GM23338 (cell line): Measurements from ENCODE around the gene NUBPL. TPM values are rescaled to one million over a fixed set of nuclear protein-coding genes. Genes with fewer than 3 reads are reported as not detected.

Experiments used
- ATAC-seq: fragments of 200-7000 bp; cut with Tn5 transposase; 3 replicates; pipeline ENCODE4 v1.9.1; 2020
- DNase-seq: peaks from one replicate; pipeline ENCODE4 v3.0.0-alpha.2; 2015; ENCODE audit warnings: low spot score
- H2AFZ ChIP-seq: fragments of 200-600 bp; sonication (generic); 2 replicates; pipeline ENCODE4 v1.8.0; 2016; ENCODE audit warnings: antibody characterized with exemption, mild to moderate bottlenecking, moderate library complexity
- H3F3A ChIP-seq: fragments of 200-600 bp; sonication (generic); replicated peaks from 2 replicates; pipeline ENCODE4 v1.8.0; 2017; ENCODE audit warnings: antibody characterized with exemption, mixed run types, low read depth
- H3K27ac ChIP-seq: fragments of 200-600 bp; sonication (generic); 2 replicates; pipeline ENCODE4 v1.6.1; 2016; ENCODE audit warnings: low read depth
- H3K27me3 ChIP-seq: fragments of 200-600 bp; sonication (generic); 2 replicates; pipeline ENCODE4 v1.8.0; 2016; ENCODE audit warnings: mild to moderate bottlenecking, mixed run types, moderate library complexity; ENCODE audit not compliant: insufficient read depth
- H3K36me3 ChIP-seq: fragments of 200-600 bp; sonication (generic); 2 replicates; pipeline ENCODE4 v1.8.0; 2016; ENCODE audit warnings: mild to moderate bottlenecking; ENCODE audit not compliant: insufficient read depth
- H3K4me1 ChIP-seq: fragments of 200-600 bp; sonication (generic); 2 replicates; pipeline ENCODE4 v1.8.0; 2016; ENCODE audit warnings: mild to moderate bottlenecking, moderate library complexity; ENCODE audit not compliant: insufficient read depth
- H3K4me2 ChIP-seq: fragments of 200-600 bp; sonication (generic); 2 replicates; pipeline ENCODE4 v1.7.1; 2017; ENCODE audit warnings: mixed run types
- H3K4me3 ChIP-seq: fragments of 200-600 bp; sonication (generic); 2 replicates; pipeline ENCODE4 v1.6.1; 2016; ENCODE audit warnings: mixed run types
- H3K79me2 ChIP-seq: fragments of 200-600 bp; sonication (generic); replicated peaks from 2 replicates; pipeline ENCODE4 v1.8.0; 2017; ENCODE audit warnings: mild to moderate bottlenecking; ENCODE audit not compliant: insufficient read depth
- H3K9me2 ChIP-seq: fragments of 200-600 bp; sonication (generic); 2 replicates; pipeline ENCODE4 v1.8.0; 2017; ENCODE audit not compliant: insufficient read depth
- H4K20me1 ChIP-seq: fragments of 200-600 bp; sonication (generic); replicated peaks from 2 replicates; pipeline ENCODE4 v1.8.0; 2017; ENCODE audit warnings: mild to moderate bottlenecking; ENCODE audit not compliant: insufficient read depth
- H3K27ac Mint-ChIP-seq: 2 replicates; pipeline ENCODE4 v1.8.0; 2020; ENCODE audit warnings: inconsistent platforms, mild to moderate bottlenecking, moderate library complexity, mixed read lengths
- H3K27me3 Mint-ChIP-seq: 3 replicates; pipeline ENCODE4 v1.8.0; 2022; ENCODE audit warnings: low read depth, mild to moderate bottlenecking, moderate library complexity, mixed read lengths, inconsistent platforms; ENCODE audit not compliant: insufficient read depth, poor library complexity
- H3K36me3 Mint-ChIP-seq: 3 replicates; pipeline ENCODE4 v1.8.0; 2021; ENCODE audit warnings: low read depth, mild to moderate bottlenecking, inconsistent platforms, moderate library complexity, mixed read lengths
- H3K4me1 Mint-ChIP-seq: 3 replicates; pipeline ENCODE4 v1.8.0; 2020; ENCODE audit warnings: mild to moderate bottlenecking, inconsistent platforms, mixed read lengths
- H3K4me3 Mint-ChIP-seq: 3 replicates; pipeline ENCODE4 v1.8.0; 2021; ENCODE audit warnings: moderate library complexity, mild to moderate bottlenecking, inconsistent platforms, mixed read lengths
- H3K9me3 Mint-ChIP-seq: 3 replicates; pipeline ENCODE4 v1.8.0; 2020; ENCODE audit warnings: moderate library complexity, mild to moderate bottlenecking, inconsistent platforms, mixed read lengths
- CREB1 ChIP-seq: fragments of 250-450 bp; sonication (Bioruptor Pico); IDR thresholded peaks from 2 replicates; pipeline ENCODE4 v1.5.0; 2020; ENCODE audit warnings: low read depth, mild to moderate bottlenecking, moderate library complexity
- EZH2 ChIP-seq: fragments of 200-600 bp; sonication (generic); IDR thresholded peaks from one replicate; pipeline ENCODE4 v1.8.0; 2017; ENCODE audit warnings: antibody characterized with exemption, mild to moderate bottlenecking, low read depth; ENCODE audit not compliant: unreplicated experiment
- EZH2phosphoT487 ChIP-seq: fragments of 200-600 bp; sonication (generic); IDR thresholded peaks from one replicate; pipeline ENCODE4 v1.8.1; 2018; ENCODE audit warnings: antibody characterized with exemption; ENCODE audit not compliant: unreplicated experiment
- JUNB ChIP-seq: IDR thresholded peaks from one replicate; pipeline ENCODE4 v1.6.1; 2016; ENCODE audit warnings: antibody characterized with exemption; ENCODE audit not compliant: unreplicated experiment
- NANOG ChIP-seq: IDR thresholded peaks from 2 replicates; pipeline ENCODE4 v1.6.1; 2016; ENCODE audit warnings: antibody characterized with exemption, borderline replicate concordance
- POLR2AphosphoS5 ChIP-seq: IDR thresholded peaks from 2 replicates; pipeline ENCODE4 v1.6.1; 2016; ENCODE audit warnings: antibody characterized with exemption, low read depth
- STAT1 ChIP-seq: IDR thresholded peaks from one replicate; pipeline ENCODE4 v1.6.1; 2016; ENCODE audit warnings: antibody characterized with exemption; ENCODE audit not compliant: unreplicated experiment
- ZNF114 ChIP-seq: fragments of 250-450 bp; sonication (Bioruptor Pico); IDR thresholded peaks from 2 replicates; pipeline ENCODE4 v1.5.0; 2020; ENCODE audit warnings: mild to moderate bottlenecking, moderate library complexity
- ZNF331 ChIP-seq: fragments of 250-450 bp; sonication (Bioruptor Pico); IDR thresholded peaks from 2 replicates; pipeline ENCODE4 v1.5.0; 2020; ENCODE audit warnings: low read depth, mild to moderate bottlenecking, moderate library complexity
- polyA plus RNA-seq: library from polyadenylated mRNA; unstranded; fragments of >200 nt; fragmentation: Nextera tagmentation; extraction: Ambion mirVana; gene quantifications from 2 replicates; pipeline ENCODE4 v1.2.1, GENCODE V29; 2016
- total RNA-seq: library from RNA; depleted of rRNA; stranded (reverse); fragments of >200 nt; shearing (Covaris generic); gene quantifications from 2 replicates; pipeline ENCODE4 v1.2.3, GENCODE V29; 2014
- TF ChIP-seq, protein P1 (sequence below), 2 experiments: fragments of 200-600 bp in 1 of 2; sonication (generic) in 1 of 2; conservative IDR thresholded peaks; 2 replicates each; pipeline versions ENCODE4 v1.5.1 to v1.6.1; 2016 to 2017; ENCODE audit warnings: antibody characterized with exemption in 2 of 2, low read depth in 2 of 2, mild to moderate bottlenecking in 2 of 2, moderate library complexity in 1 of 2
- TF ChIP-seq, protein P2 (sequence below): IDR thresholded peaks from one replicate; pipeline ENCODE4 v1.6.1; 2018; ENCODE audit warnings: antibody characterized with exemption; ENCODE audit not compliant: unreplicated experiment
- TF ChIP-seq, protein P3 (sequence below): IDR thresholded peaks from 2 replicates; pipeline ENCODE4 v1.6.1; 2016; ENCODE audit warnings: antibody characterized with exemption

The NUBPL gene
- total and polyA plus RNA-seq, 2 experiments from 2014 or later, result 6.1 to 20.7 TPM

DNA sequence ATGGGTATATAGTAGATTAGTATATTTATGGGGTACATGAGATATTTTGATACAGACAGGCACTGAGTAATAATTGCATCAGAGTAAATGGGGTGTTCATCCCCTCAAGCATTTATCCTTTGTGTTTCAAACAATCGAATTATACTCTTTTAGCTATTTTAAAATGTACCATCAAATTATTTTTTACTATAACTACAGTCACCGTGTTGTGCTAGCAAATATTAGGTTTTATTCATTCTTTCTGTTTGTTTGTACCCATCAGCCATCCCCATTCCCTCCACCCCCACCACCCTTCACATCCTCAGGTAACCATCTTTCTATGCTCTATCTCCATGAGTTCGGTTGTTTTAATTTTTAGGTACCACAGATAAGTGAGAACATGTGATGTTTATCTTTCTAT is 115.8 kb downstream of the NUBPL start:
- no peaks in the 10 kb centered on the region for H3F3A ChIP-seq
- H3K9me2 ChIP-seq, result no peaks in the 10 kb centered on the region
- no peaks in the 10 kb centered on the region for H3K9me3 Mint-ChIP-seq
- H3K4me3 ChIP-seq, result no peak overlapping the region
- H3K4me1 Mint-ChIP-seq, result no peaks in the 10 kb centered on the region
- H3K36me3 Mint-ChIP-seq, result no peaks in the 10 kb centered on the region; the same call in 2 of the 3 replicates
- H3K79me2 ChIP-seq, result no peaks in the 10 kb centered on the region
- no peaks in the 10 kb centered on the region for H3K4me1 ChIP-seq
- H3K27me3 Mint-ChIP-seq, result no peaks in the 10 kb centered on the region
- H3K4me2 ChIP-seq, result no peak overlapping the region
- H2AFZ ChIP-seq, result no peak overlapping the region
- H4K20me1 ChIP-seq, result no peaks in the 10 kb centered on the region
- no peak for DNase-seq
- H3K27me3 ChIP-seq, result no peaks in the 10 kb centered on the region
- TF ChIP-seq EZH2 (no peak), JUNB (no peak), POLR2AphosphoS5 (no peak), CREB1 (CRISPR knock-in tag) (no peak)
- TF ChIP-seq, protein P1, sequence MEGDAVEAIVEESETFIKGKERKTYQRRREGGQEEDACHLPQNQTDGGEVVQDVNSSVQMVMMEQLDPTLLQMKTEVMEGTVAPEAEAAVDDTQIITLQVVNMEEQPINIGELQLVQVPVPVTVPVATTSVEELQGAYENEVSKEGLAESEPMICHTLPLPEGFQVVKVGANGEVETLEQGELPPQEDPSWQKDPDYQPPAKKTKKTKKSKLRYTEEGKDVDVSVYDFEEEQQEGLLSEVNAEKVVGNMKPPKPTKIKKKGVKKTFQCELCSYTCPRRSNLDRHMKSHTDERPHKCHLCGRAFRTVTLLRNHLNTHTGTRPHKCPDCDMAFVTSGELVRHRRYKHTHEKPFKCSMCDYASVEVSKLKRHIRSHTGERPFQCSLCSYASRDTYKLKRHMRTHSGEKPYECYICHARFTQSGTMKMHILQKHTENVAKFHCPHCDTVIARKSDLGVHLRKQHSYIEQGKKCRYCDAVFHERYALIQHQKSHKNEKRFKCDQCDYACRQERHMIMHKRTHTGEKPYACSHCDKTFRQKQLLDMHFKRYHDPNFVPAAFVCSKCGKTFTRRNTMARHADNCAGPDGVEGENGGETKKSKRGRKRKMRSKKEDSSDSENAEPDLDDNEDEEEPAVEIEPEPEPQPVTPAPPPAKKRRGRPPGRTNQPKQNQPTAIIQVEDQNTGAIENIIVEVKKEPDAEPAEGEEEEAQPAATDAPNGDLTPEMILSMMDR (conservative IDR thresholded peaks at IDR 0.05; ENCODE audit: low read depth in 2 of 2), result no peak
- no peaks in the 10 kb centered on the region for H3K36me3 ChIP-seq
- no peak for ATAC-seq
- no peak overlapping the region for H3K4me3 Mint-ChIP-seq
- H3K27ac ChIP-seq, result no peak overlapping the region
- no peak overlapping the region for H3K27ac Mint-ChIP-seq

DNA sequence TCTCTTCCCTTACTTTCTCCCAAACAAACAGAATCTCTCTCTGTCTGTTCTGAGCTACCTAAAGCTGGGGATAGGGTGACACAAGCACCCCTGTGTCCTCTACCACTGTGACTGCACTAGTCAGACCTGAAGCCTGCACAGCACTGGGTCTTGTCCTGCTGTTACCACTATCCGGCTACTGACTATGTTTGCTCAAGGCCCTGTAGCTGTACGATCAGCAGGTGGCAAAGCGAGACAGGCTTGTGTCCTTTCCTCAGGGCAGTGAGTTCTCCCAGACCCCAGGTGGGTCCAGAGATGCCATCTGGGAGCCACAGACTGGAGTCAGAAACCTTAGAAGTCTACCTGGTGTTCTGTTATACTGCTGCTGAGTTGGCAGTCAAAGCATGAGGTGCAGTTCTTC is 116.4 kb downstream of the NUBPL start:
- H3K4me3 Mint-ChIP-seq, result no peak overlapping the region
- no peaks in the 10 kb centered on the region for H3K36me3 ChIP-seq
- no peak for ATAC-seq
- no peaks in the 10 kb centered on the region for H3K27me3 ChIP-seq
- no peaks in the 10 kb centered on the region for H3K9me3 Mint-ChIP-seq
- no peaks in the 10 kb centered on the region for H4K20me1 ChIP-seq
- H2AFZ ChIP-seq, result no peak overlapping the region
- no peaks in the 10 kb centered on the region for H3K79me2 ChIP-seq
- no peaks in the 10 kb centered on the region for H3K4me1 Mint-ChIP-seq
- no peak overlapping the region for H3K4me3 ChIP-seq
- peaks cover under 1% of the 10 kb centered on the region for H3K36me3 Mint-ChIP-seq
- H3K4me1 ChIP-seq, result no peaks in the 10 kb centered on the region
- H3F3A ChIP-seq, result no peaks in the 10 kb centered on the region
- no peak overlapping the region for H3K27ac Mint-ChIP-seq
- H3K9me2 ChIP-seq, result no peaks in the 10 kb centered on the region
- no peak overlapping the region for H3K27ac ChIP-seq
- H3K4me2 ChIP-seq, result no peak overlapping the region
- DNase-seq, result no peak
- no peaks in the 10 kb centered on the region for H3K27me3 Mint-ChIP-seq
- TF ChIP-seq, protein P1 (conservative IDR thresholded peaks at IDR 0.05; ENCODE audit: low read depth in 2 of 2), result no peak
- TF ChIP-seq EZH2 (no peak), JUNB (no peak), POLR2AphosphoS5 (no peak), ZNF114 (CRISPR knock-in tag) (no peak), NANOG (no peak), ZNF331 (no peak), STAT1 (no peak), EZH2phosphoT487 (no peak), CREB1 (CRISPR knock-in tag) (no peak)
- TF ChIP-seq, protein P2, sequence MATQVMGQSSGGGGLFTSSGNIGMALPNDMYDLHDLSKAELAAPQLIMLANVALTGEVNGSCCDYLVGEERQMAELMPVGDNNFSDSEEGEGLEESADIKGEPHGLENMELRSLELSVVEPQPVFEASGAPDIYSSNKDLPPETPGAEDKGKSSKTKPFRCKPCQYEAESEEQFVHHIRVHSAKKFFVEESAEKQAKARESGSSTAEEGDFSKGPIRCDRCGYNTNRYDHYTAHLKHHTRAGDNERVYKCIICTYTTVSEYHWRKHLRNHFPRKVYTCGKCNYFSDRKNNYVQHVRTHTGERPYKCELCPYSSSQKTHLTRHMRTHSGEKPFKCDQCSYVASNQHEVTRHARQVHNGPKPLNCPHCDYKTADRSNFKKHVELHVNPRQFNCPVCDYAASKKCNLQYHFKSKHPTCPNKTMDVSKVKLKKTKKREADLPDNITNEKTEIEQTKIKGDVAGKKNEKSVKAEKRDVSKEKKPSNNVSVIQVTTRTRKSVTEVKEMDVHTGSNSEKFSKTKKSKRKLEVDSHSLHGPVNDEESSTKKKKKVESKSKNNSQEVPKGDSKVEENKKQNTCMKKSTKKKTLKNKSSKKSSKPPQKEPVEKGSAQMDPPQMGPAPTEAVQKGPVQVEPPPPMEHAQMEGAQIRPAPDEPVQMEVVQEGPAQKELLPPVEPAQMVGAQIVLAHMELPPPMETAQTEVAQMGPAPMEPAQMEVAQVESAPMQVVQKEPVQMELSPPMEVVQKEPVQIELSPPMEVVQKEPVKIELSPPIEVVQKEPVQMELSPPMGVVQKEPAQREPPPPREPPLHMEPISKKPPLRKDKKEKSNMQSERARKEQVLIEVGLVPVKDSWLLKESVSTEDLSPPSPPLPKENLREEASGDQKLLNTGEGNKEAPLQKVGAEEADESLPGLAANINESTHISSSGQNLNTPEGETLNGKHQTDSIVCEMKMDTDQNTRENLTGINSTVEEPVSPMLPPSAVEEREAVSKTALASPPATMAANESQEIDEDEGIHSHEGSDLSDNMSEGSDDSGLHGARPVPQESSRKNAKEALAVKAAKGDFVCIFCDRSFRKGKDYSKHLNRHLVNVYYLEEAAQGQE, result no peak
- TF ChIP-seq, protein P3, sequence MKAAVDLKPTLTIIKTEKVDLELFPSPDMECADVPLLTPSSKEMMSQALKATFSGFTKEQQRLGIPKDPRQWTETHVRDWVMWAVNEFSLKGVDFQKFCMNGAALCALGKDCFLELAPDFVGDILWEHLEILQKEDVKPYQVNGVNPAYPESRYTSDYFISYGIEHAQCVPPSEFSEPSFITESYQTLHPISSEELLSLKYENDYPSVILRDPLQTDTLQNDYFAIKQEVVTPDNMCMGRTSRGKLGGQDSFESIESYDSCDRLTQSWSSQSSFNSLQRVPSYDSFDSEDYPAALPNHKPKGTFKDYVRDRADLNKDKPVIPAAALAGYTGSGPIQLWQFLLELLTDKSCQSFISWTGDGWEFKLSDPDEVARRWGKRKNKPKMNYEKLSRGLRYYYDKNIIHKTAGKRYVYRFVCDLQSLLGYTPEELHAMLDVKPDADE, result no peak
